Trophoblast cell (in vitro differentiated cells and primary cell): Measurements from ENCODE around the gene SYT12.

Experiments
- DNase-seq, 2 donors: peaks; one replicate each; pipeline ENCODE4 v3.0.0-alpha.2; 2016
- H2AFZ ChIP-seq: 2 replicates; pipeline ENCODE4 v1.6.1; 2013; ENCODE audit warnings: low read length, moderate library complexity, mild to moderate bottlenecking; ENCODE audit not compliant: insufficient read depth, poor library complexity
- H2AK5ac ChIP-seq: 2 replicates; pipeline ENCODE4 v1.6.1; 2013; ENCODE audit warnings: mild to moderate bottlenecking, low read length
- H2BK120ac ChIP-seq: 2 replicates; pipeline ENCODE4 v1.6.1; 2013; ENCODE audit warnings: low read length, mild to moderate bottlenecking, moderate library complexity; ENCODE audit not compliant: insufficient read depth, poor library complexity
- H2BK12ac ChIP-seq: 2 replicates; pipeline ENCODE4 v1.6.1; 2013; ENCODE audit warnings: mild to moderate bottlenecking, low read length, moderate library complexity
- H2BK5ac ChIP-seq: 2 replicates; pipeline ENCODE4 v1.6.1; 2013; ENCODE audit warnings: low read length, low read depth, moderate library complexity, mild to moderate bottlenecking; ENCODE audit not compliant: poor library complexity
- H3K14ac ChIP-seq: 2 replicates; pipeline ENCODE4 v1.6.1; 2013; ENCODE audit warnings: mild to moderate bottlenecking, low read length
- H3K18ac ChIP-seq: 2 replicates; pipeline ENCODE4 v1.6.1; 2013; ENCODE audit warnings: mild to moderate bottlenecking, low read length
- H3K23ac ChIP-seq: 2 replicates; pipeline ENCODE4 v1.6.1; 2013; ENCODE audit warnings: low read length
- H3K27ac ChIP-seq: 2 replicates; pipeline ENCODE4 v1.5.1; 2013; ENCODE audit warnings: low read depth, mild to moderate bottlenecking, inconsistent platforms, low read length, moderate library complexity
- H3K27me3 ChIP-seq: 2 replicates; pipeline ENCODE4 v1.6.1; 2013; ENCODE audit warnings: inconsistent platforms, mild to moderate bottlenecking, low read length, moderate library complexity; ENCODE audit not compliant: insufficient read depth
- H3K36me3 ChIP-seq, 2 experiments: 1 replicate in 1 of 2; 2 replicates in 1 of 2; pipeline ENCODE4 v1.6.1; 2013; ENCODE audit warnings: low read length in 2 of 2, mild to moderate bottlenecking in 2 of 2, moderate library complexity in 1 of 2; ENCODE audit not compliant: insufficient read depth in 2 of 2, control insufficient read depth in 1 of 2
- H3K4ac ChIP-seq: 2 replicates; pipeline ENCODE4 v1.6.1; 2013; ENCODE audit warnings: low read depth, mild to moderate bottlenecking, low read length, moderate library complexity
- H3K4me1 ChIP-seq, 2 experiments: 1 replicate in 1 of 2; 2 replicates in 1 of 2; pipeline ENCODE4 v1.6.1; 2013; ENCODE audit warnings: low read length in 2 of 2, mild to moderate bottlenecking in 2 of 2, moderate library complexity in 1 of 2; ENCODE audit not compliant: insufficient read depth in 2 of 2, control insufficient read depth in 1 of 2
- H3K4me2 ChIP-seq: 2 replicates; pipeline ENCODE4 v1.6.1; 2013; ENCODE audit warnings: inconsistent platforms, mild to moderate bottlenecking, low read length, moderate library complexity
- H3K4me3 ChIP-seq: 2 replicates; pipeline ENCODE4 v1.5.1; 2013; ENCODE audit warnings: mild to moderate bottlenecking, low read depth, low read length, inconsistent platforms
- H3K79me1 ChIP-seq: one replicate; pipeline ENCODE4 v1.6.1; 2013; ENCODE audit warnings: low read length
- H3K79me2 ChIP-seq: 2 replicates; pipeline ENCODE4 v1.6.1; 2013; ENCODE audit warnings: low read length, mild to moderate bottlenecking; ENCODE audit not compliant: control insufficient read depth, insufficient read depth, poor library complexity
- H3K9ac ChIP-seq: 2 replicates; pipeline ENCODE4 v1.6.1; 2013; ENCODE audit warnings: mild to moderate bottlenecking, low read length
- H3K9me3 ChIP-seq: 2 replicates; pipeline ENCODE4 v1.6.1; 2013; ENCODE audit warnings: low read depth, mild to moderate bottlenecking, control low read depth, inconsistent platforms, low read length; ENCODE audit not compliant: insufficient read depth
- H4K12ac ChIP-seq: 2 replicates; pipeline ENCODE4 v1.6.1; 2013; ENCODE audit warnings: low read depth, mild to moderate bottlenecking, low read length, moderate library complexity
- H4K8ac ChIP-seq: 2 replicates; pipeline ENCODE4 v1.6.1; 2013; ENCODE audit warnings: low read depth, mild to moderate bottlenecking, low read length, moderate library complexity
- H4K91ac ChIP-seq: one replicate; pipeline ENCODE4 v1.6.1; 2013; ENCODE audit warnings: low read depth, mild to moderate bottlenecking, low read length, moderate library complexity
- WGBS: extraction: QIAGEN DNeasy Blood & Tissue Kit; methylation state at CpG from one replicate; pipeline ENCODE4 v1.1.7; 2013; ENCODE audit warnings: missing lambda C conversion rate; ENCODE audit not compliant: insufficient read length, insufficient coverage; ENCODE audit errors: extremely low coverage; 5-methylcytosine and 5-hydroxymethylcytosine counted together

Gene SYT12

DNA sequence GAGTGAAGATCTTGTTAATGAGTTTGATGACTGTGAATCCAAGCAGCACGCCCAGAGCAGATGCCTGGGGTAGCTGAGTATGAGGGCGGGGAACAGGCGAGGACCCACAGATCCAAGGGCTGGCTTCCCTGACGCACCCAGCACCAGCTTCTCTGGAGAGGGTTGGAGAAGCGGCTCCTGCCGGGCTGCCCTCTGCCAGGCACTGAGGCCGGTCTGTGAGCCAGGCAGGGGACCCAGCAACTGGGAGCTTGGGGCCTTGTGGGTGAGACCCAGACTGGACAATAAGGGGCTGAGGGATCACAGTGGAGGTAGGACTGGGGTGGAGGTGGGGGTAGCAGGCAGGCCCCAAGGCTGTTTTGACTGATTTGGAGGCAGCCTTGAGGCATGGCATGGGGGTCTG, 8.6 kb upstream of the SYT12 start:
- H3K4ac ChIP-seq = no peak overlapping the region
- no peak overlapping the region for H2BK5ac ChIP-seq

GRCh38 chr11:67015048-67015447, 7.9 kb upstream of the SYT12 start:
- Histone ChIP-seq H4K91ac (no peak overlapping the region), H4K12ac (no peak overlapping the region), H4K8ac (no peak overlapping the region), H3K9me3 (no peaks in the 10 kb centered on the region), H3K14ac (no peak overlapping the region), H2BK5ac (no peak overlapping the region), H3K4me2 (no peak overlapping the region), H3K79me1 (no peaks in the 10 kb centered on the region), H2BK120ac (no peak overlapping the region), H3K18ac (no peak overlapping the region), H3K23ac (no peak overlapping the region), H2AK5ac (no peak overlapping the region), H3K36me3 (no peaks in the 10 kb centered on the region), H3K4ac (no peak overlapping the region), H3K27me3 (no peaks in the 10 kb centered on the region), H2BK12ac (no peak overlapping the region), H3K4me1 (peaks cover 0 to 5% of the 10 kb centered on the region in 2 experiments), H3K9ac (no peak overlapping the region), H3K27ac (no peak overlapping the region), H3K4me3 (peak overlapping the region; percentile 51), H2AFZ (no peak overlapping the region), H3K79me2 (no peaks in the 10 kb centered on the region)
- DNase-seq = no peak
- WGBS = no CpG with 5 or more reads among the region's 8 CpGs

More for the DNA sequence above, 8.6 kb upstream of the SYT12 start:
- Histone ChIP-seq H3K27me3 (no peaks in the 10 kb centered on the region), H3K9ac (no peak overlapping the region), H3K79me1 (no peaks in the 10 kb centered on the region), H3K9me3 (no peaks in the 10 kb centered on the region), H2BK120ac (no peak overlapping the region), H3K36me3 (no peaks in the 10 kb centered on the region), H3K4me2 (no peak overlapping the region), H4K12ac (no peak overlapping the region), H3K23ac (no peak overlapping the region), H4K91ac (no peak overlapping the region), H3K18ac (no peak overlapping the region), H3K4me3 (no peak overlapping the region), H3K79me2 (no peaks in the 10 kb centered on the region), H2AFZ (no peak overlapping the region), H3K14ac (no peak overlapping the region), H3K27ac (no peak overlapping the region), H2BK12ac (no peak overlapping the region), H4K8ac (no peak overlapping the region), H2AK5ac (no peak overlapping the region), H3K4me1 (peaks cover 0 to 5% of the 10 kb centered on the region in 2 experiments)
- no peak for DNase-seq
- WGBS = no CpG with 5 or more reads among the region's 7 CpGs

DNA sequence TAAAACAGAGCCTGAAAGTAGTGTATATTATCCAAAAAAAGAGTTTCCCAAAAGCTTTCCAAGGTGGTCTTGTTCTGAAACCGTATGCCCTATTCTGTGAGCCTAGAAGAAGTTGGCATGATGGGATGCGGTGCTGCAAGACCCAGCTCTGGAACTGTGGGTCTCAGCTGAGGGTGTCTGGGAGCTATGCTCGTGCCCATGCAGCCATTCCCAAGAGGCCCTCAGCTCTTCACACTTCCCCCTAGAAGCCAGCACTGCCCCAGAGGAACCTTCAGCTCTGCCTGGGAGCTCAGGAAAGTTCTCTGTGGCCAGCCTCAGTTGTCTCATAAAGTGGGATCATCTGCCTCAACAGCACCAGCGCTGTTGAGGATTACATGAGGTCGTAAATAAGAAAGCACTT, 6.4 kb upstream of the SYT12 start:
- Histone ChIP-seq H3K18ac (no peak overlapping the region), H3K27me3 (no peaks in the 10 kb centered on the region), H2BK5ac (no peak overlapping the region), H3K9ac (no peak overlapping the region), H4K91ac (no peak overlapping the region), H2BK12ac (no peak overlapping the region), H2AK5ac (no peak overlapping the region), H3K79me2 (no peaks in the 10 kb centered on the region), H3K79me1 (no peaks in the 10 kb centered on the region), H3K27ac (no peak overlapping the region), H3K23ac (no peak overlapping the region), H2AFZ (no peak overlapping the region), H3K9me3 (no peaks in the 10 kb centered on the region), H4K12ac (no peak overlapping the region), H3K14ac (no peak overlapping the region), H3K4me2 (no peak overlapping the region), H3K4ac (no peak overlapping the region), H3K4me1 (no peaks in the 10 kb centered on the region), H4K8ac (no peak overlapping the region), H2BK120ac (no peak overlapping the region), H3K4me3 (no peak overlapping the region), H3K36me3 (no peaks in the 10 kb centered on the region)
- WGBS = no CpG with 5 or more reads among the region's 5 CpGs
- DNase-seq = no peak

- Histone ChIP-seq H3K4ac (no peak overlapping the region), H3K4me3 (no peak overlapping the region), H4K91ac (no peak overlapping the region), H2BK12ac (no peak overlapping the region), H3K23ac (no peak overlapping the region), H3K4me1 (peaks cover 4 to 10% of the 10 kb centered on the region in 2 experiments), H3K27ac (no peak overlapping the region), H3K79me2 (no peaks in the 10 kb centered on the region), H2AK5ac (no peak overlapping the region), H3K79me1 (no peaks in the 10 kb centered on the region), H4K8ac (no peak overlapping the region), H3K18ac (no peak overlapping the region), H3K36me3 (no peaks in the 10 kb centered on the region), H2BK120ac (no peak overlapping the region), H2AFZ (no peak overlapping the region), H2BK5ac (no peak overlapping the region), H3K4me2 (no peak overlapping the region), H3K9me3 (peaks cover 6% of the 10 kb centered on the region), H4K12ac (no peak overlapping the region), H3K9ac (no peak overlapping the region), H3K27me3 (peaks cover 34% of the 10 kb centered on the region), H3K14ac (no peak overlapping the region)
- WGBS = no CpG with 5 or more reads among the region's 6 CpGs
- no peak for DNase-seq
Observed at GRCh38 chr11:67020949-67021348, 2.0 kb upstream of the SYT12 start.
